H9 (cell line): ENCODE measurements around the gene SRCAP. TPM values are rescaled to one million over a fixed set of nuclear protein-coding genes. Genes with fewer than 3 reads are reported as not detected.

Source experiments
- DNase-seq: peaks from one replicate; pipeline ENCODE4 v3.0.0-alpha.2; 2017
- H2AFZ ChIP-seq: one replicate; pipeline ENCODE4 v1.6.1; 2013; ENCODE audit warnings: mild to moderate bottlenecking, low read length, control low read depth, moderate library complexity
- H2AK5ac ChIP-seq: 2 replicates; pipeline ENCODE4 v1.6.1; 2013; ENCODE audit warnings: low read length, control low read depth, mixed read lengths; ENCODE audit not compliant: insufficient read length
- H2BK120ac ChIP-seq: one replicate; pipeline ENCODE4 v1.6.1; 2013; ENCODE audit warnings: low read depth, mild to moderate bottlenecking, low read length, control low read depth, inconsistent platforms; ENCODE audit not compliant: poor library complexity, severe bottlenecking
- H2BK12ac ChIP-seq: 2 replicates; pipeline ENCODE4 v1.6.1; 2013; ENCODE audit warnings: low read length, control low read depth, mixed read lengths, low read depth; ENCODE audit not compliant: insufficient read length
- H2BK15ac ChIP-seq: 2 replicates; pipeline ENCODE4 v1.6.1; 2013; ENCODE audit warnings: low read depth, low read length, control low read depth
- H2BK20ac ChIP-seq: one replicate; pipeline ENCODE4 v1.6.1; 2013; ENCODE audit warnings: low read depth, mild to moderate bottlenecking, low read length, control low read depth, inconsistent platforms; ENCODE audit not compliant: poor library complexity, severe bottlenecking
- H2BK5ac ChIP-seq: 2 replicates; pipeline ENCODE4 v1.6.1; 2013; ENCODE audit warnings: low read length, control low read depth, mixed read lengths; ENCODE audit not compliant: insufficient read length
- H3K14ac ChIP-seq: 2 replicates; pipeline ENCODE4 v1.6.1; 2013; ENCODE audit warnings: low read length, control low read depth; ENCODE audit not compliant: insufficient read depth
- H3K18ac ChIP-seq: 2 replicates; pipeline ENCODE4 v1.6.1; 2013; ENCODE audit warnings: low read depth, mild to moderate bottlenecking, mixed read lengths, low read length, control low read depth; ENCODE audit not compliant: insufficient read length
- H3K23ac ChIP-seq: 2 replicates; pipeline ENCODE4 v1.6.1; 2013; ENCODE audit warnings: low read length, control low read depth, mixed read lengths, low read depth; ENCODE audit not compliant: insufficient read length
- H3K23me2 ChIP-seq: 2 replicates; pipeline ENCODE4 v1.6.1; 2013; ENCODE audit warnings: low read depth, mild to moderate bottlenecking, mixed read lengths, low read length, control low read depth; ENCODE audit not compliant: insufficient read length, poor library complexity, severe bottlenecking
- H3K27ac ChIP-seq: 2 replicates; pipeline ENCODE4 v1.5.1; 2013; ENCODE audit warnings: low read length, control low read depth, mixed read lengths, low read depth; ENCODE audit not compliant: insufficient read length
- H3K27me3 ChIP-seq: 2 replicates; pipeline ENCODE4 v1.6.1; 2013; ENCODE audit warnings: low read length, control low read depth, inconsistent platforms; ENCODE audit not compliant: insufficient read depth
- H3K4ac ChIP-seq: 2 replicates; pipeline ENCODE4 v1.6.1; 2013; ENCODE audit warnings: low read depth, mild to moderate bottlenecking, control low read depth, inconsistent platforms, low read length, moderate library complexity
- H3K4me1 ChIP-seq: 2 replicates; pipeline ENCODE4 v1.6.1; 2013; ENCODE audit warnings: low read length, control low read depth, inconsistent platforms; ENCODE audit not compliant: insufficient read depth
- H3K4me2 ChIP-seq: 2 replicates; pipeline ENCODE4 v1.6.1; 2013; ENCODE audit warnings: low read length, control low read depth, mixed read lengths; ENCODE audit not compliant: insufficient read length, insufficient read depth
- H3K56ac ChIP-seq: 2 replicates; pipeline ENCODE4 v1.6.1; 2013; ENCODE audit warnings: low read depth, mild to moderate bottlenecking, mixed read lengths, low read length, control low read depth; ENCODE audit not compliant: insufficient read length
- H3K79me1 ChIP-seq: 2 replicates; pipeline ENCODE4 v1.6.1; 2013; ENCODE audit warnings: low read depth, mild to moderate bottlenecking, moderate library complexity, low read length, control low read depth, inconsistent platforms; ENCODE audit not compliant: insufficient read depth, poor library complexity, severe bottlenecking
- H3K79me2 ChIP-seq: 2 replicates; pipeline ENCODE4 v1.6.1; 2013; ENCODE audit warnings: low read length, control low read depth, inconsistent platforms; ENCODE audit not compliant: insufficient read depth
- H3K9ac ChIP-seq: 2 replicates; pipeline ENCODE4 v1.6.1; 2013; ENCODE audit warnings: low read length, control low read depth, mixed read lengths; ENCODE audit not compliant: insufficient read length; ENCODE audit errors: extremely low read depth
- H3K9me3 ChIP-seq: one replicate; pipeline ENCODE4 v1.6.1; 2013; ENCODE audit warnings: low read depth, low read length, inconsistent platforms; ENCODE audit not compliant: control insufficient read depth
- H3T11ph ChIP-seq: one replicate; pipeline ENCODE4 v1.6.1; 2013; ENCODE audit warnings: mild to moderate bottlenecking, low read length, control low read depth, inconsistent platforms
- H4K20me1 ChIP-seq: one replicate; pipeline ENCODE4 v1.6.1; 2013; ENCODE audit not compliant: control insufficient read depth, insufficient read length, insufficient read depth
- H4K5ac ChIP-seq: 2 replicates; pipeline ENCODE4 v1.6.1; 2013; ENCODE audit warnings: low read depth, mild to moderate bottlenecking, mixed read lengths, low read length, control low read depth; ENCODE audit not compliant: insufficient read length
- H4K8ac ChIP-seq: replicated peaks from 2 replicates; pipeline ENCODE4 v1.6.1; 2013; ENCODE audit warnings: low read length, control low read depth, mixed read lengths, low read depth; ENCODE audit not compliant: insufficient read length
- H4K91ac ChIP-seq: 2 replicates; pipeline ENCODE4 v1.6.1; 2013; ENCODE audit warnings: low read depth, mild to moderate bottlenecking, moderate library complexity, mixed read lengths, low read length, control low read depth; ENCODE audit not compliant: insufficient read length
- H3K27ac Mint-ChIP-seq, 3 experiments: 2 replicates in 2 of 3; 3 replicates in 1 of 3; pipeline ENCODE4 v1.8.0; 2020 to 2021; ENCODE audit warnings: mixed read lengths in 3 of 3, mild to moderate bottlenecking in 1 of 3, moderate library complexity in 1 of 3
- H3K27me3 Mint-ChIP-seq: 2 replicates; pipeline ENCODE4 v1.8.0; 2021; ENCODE audit warnings: low read depth, mild to moderate bottlenecking, moderate library complexity, mixed read lengths
- H3K36me3 Mint-ChIP-seq, 3 experiments: 2 replicates in 2 of 3; 3 replicates in 1 of 3; pipeline ENCODE4 v1.8.0; 2020 to 2021; ENCODE audit warnings: low read depth in 3 of 3, mixed read lengths in 3 of 3; ENCODE audit not compliant: insufficient read depth in 1 of 3
- H3K4me1 Mint-ChIP-seq, 2 experiments: 2 replicates each; pipeline ENCODE4 v1.8.0; 2020; ENCODE audit warnings: mixed read lengths in 2 of 2
- H3K4me3 Mint-ChIP-seq, 2 experiments: 2 replicates in 1 of 2; 3 replicates in 1 of 2; pipeline ENCODE4 v1.8.0; 2020 to 2021; ENCODE audit warnings: mild to moderate bottlenecking in 2 of 2, mixed read lengths in 2 of 2, moderate library complexity in 1 of 2
- H3K9me3 Mint-ChIP-seq, 2 experiments: 2 replicates in 1 of 2; 3 replicates in 1 of 2; pipeline ENCODE4 v1.8.0; 2020; ENCODE audit warnings: mild to moderate bottlenecking in 2 of 2, mixed read lengths in 2 of 2, moderate library complexity in 1 of 2
- CTCF ChIP-seq: fragments of 200-600 bp; sonication (generic); conservative IDR thresholded peaks from 3 replicates; pipeline ENCODE4 v1.8.0; 2021; ENCODE audit warnings: antibody characterized with exemption, mild to moderate bottlenecking
- WGBS: extraction: QIAGEN DNeasy Blood & Tissue Kit; methylation state at CpG from one replicate; pipeline ENCODE4 v1.1.7; 2013; ENCODE audit warnings: missing lambda C conversion rate, low lambda C conversion rate, mixed read lengths; ENCODE audit not compliant: insufficient read length; ENCODE audit errors: extremely low coverage; 5-methylcytosine and 5-hydroxymethylcytosine counted together
- total RNA-seq: library from RNA; stranded (reverse); gene quantifications from 2 replicates; pipeline ENCODE4 v1.2.1, GENCODE V29; 2021

SRCAP gene
- total RNA-seq, 1 experiment from 2014 or later, result 63.1 TPM

GRCh38 chr16:30720086-30720485 lies 21.1 kb downstream of the SRCAP start:
- Mint-ChIP-seq H3K27ac (no peak overlapping the region), H3K36me3 (peaks cover 68 to 89% (median 76%) of the 10 kb centered on the region in 3 experiments), H3K27me3 (no peaks in the 10 kb centered on the region), H3K4me1 (no peaks in the 10 kb centered on the region), H3K9me3 (no peaks in the 10 kb centered on the region; a peak in 1 of 5 replicates), H3K4me3 (no peak overlapping the region)
- Histone ChIP-seq H4K91ac (no peak overlapping the region), H3K23ac (no peak overlapping the region), H2BK15ac (no peak overlapping the region), H3K4me1 (no peaks in the 10 kb centered on the region), H3K9ac (no peak overlapping the region), H2BK5ac (no peak overlapping the region), H3K79me2 (no peaks in the 10 kb centered on the region), H2AK5ac (no peak overlapping the region), H2BK12ac (no peak overlapping the region), H3K56ac (no peak overlapping the region), H2BK20ac (no peak overlapping the region), H3K4me2 (no peak overlapping the region), H3K27ac (no peak overlapping the region), H4K5ac (no peak overlapping the region), H2BK120ac (no peak overlapping the region), H3K23me2 (no peaks in the 10 kb centered on the region), H3K14ac (no peak overlapping the region), H3T11ph (no peak overlapping the region), H4K8ac (no peak overlapping the region), H3K27me3 (no peaks in the 10 kb centered on the region), H3K79me1 (no peaks in the 10 kb centered on the region), H4K20me1 (no peaks in the 10 kb centered on the region), H3K9me3 (no peaks in the 10 kb centered on the region), H2AFZ (no peak overlapping the region), H3K4ac (no peak overlapping the region), H3K18ac (no peak overlapping the region)
- no peak for DNase-seq
- WGBS, result no CpG with 5 or more reads among the region's 11 CpGs
- no peak for TF ChIP-seq CTCF
